ENCODE data around the gene SP3.

The SP3 gene

DNA sequence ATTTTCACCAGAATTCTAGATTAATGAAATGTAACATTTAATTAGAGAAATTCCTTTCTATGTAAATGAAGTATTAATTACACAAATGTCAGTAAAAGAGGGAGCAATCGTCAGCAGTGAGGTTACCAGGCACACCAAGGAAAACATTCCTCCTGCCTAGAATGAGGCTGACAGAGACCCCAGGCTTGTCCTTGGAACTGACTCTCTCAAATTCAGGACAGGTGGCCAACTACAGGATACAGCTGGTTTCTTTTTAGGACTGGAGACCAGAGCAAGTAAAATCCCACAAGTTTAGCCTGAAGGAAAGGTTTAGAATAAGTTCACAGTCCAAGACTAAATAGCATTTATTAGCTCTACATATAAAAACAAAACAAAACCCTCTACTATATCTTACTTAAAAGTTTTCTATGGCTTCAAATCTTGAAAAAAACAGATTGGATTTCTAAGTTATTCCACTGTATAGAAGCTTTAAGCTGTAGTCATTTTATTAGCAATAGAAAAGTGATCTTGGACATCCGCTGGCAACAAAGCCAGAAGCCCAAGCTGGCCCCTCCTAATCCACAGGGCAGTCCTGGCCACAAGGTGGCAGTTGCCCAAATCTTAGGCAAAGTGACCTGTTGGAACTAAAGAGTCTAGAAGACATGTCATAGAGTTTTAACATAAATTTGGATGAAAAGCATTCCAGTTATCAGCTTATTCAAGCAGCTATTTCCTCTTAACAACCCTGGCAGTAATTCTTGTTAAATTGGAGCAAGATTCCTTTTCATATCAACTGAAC, 81.0 kb downstream of the SP3 start:
- peak in 1 of 5 donors; percentile 20 for DNase-seq

DNA sequence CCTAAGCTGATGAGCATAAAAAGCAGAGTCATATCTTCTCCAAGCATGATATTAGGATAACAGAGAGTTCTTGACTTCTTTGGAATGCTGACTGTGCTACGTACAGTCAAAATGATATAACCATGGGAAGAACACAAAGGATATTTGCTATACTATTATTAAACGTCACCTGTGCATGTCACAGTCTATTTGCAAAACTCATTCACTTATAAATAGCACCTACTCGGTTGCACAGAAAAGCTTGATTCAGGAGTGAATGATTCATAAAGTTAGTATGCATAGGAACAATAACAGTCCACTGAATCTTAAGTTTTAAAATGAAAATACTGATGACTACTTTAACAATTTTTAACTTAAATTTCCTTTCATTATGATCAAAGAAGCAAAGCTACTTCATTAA, 83.3 kb downstream of the SP3 start:
- DNase-seq: no peak

DNA sequence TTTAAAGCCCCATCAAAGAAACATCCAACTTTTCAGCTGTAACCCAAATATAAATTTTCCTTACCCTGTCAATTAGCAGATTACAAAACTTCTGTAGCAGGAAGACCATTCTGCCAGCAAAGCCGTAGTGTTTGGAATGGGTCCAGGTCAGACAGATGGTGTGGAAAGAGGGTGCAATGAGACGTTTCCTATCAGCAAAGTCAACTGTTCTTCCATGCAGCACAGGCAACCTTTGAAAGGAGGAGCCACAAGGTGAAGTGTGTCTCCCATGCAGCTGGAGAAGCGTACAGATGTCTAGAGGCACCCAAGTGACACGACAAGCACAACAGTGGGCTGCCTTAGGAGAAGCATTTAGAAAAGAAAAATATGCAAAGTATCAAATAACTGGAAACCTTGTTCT, 83.7 kb downstream of the SP3 start:
- DNase-seq: no peak

DNA sequence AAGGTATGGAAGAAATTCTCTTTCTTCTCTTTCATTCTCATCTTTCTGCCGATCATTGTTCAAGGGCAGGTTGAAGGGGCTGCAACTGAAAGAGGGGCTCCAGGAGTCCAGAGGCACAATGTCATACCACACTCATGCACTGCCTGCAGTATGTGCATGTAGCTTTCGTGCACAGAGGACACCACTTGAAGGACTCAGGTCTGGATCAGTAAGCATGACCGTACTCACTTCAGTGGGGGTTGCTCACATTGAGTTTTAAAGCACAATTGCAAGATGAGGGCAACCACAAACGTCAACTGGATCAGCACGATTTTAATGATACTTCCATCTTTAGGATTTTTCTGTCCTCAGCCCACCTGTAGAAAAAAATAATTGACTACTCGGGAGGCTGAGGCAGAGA, 84.6 kb downstream of the SP3 start:
- DNase-seq: no peak

DNA sequence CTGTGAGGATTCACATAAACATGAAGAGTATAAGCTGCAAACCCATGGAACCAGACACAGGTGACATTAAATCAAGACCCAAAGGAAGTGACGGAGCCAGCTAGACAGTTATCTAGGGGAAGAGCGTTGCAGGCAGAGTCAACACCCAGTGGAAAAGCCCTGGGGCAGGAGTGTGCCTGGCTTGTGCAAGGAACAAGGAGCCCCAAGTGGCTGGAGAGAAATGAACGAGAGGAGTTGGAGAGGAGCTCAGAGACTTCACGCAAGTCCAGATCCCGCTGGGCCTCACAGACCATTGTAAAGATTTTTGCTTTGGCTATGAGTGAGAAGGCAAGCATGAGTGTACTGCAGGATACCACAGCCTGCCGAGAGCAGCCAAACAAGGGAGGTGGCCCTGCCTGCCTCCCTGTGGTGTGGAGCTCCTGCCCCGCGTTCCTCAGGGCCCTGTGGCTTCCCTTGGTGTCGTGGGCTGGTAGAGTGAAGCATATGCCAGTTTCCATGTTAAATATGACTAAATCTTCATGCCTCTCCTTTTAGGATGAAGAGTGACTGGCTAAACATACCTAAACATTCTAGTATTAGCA, 88.2 kb downstream of the SP3 start:
- no peak for DNase-seq

DNA sequence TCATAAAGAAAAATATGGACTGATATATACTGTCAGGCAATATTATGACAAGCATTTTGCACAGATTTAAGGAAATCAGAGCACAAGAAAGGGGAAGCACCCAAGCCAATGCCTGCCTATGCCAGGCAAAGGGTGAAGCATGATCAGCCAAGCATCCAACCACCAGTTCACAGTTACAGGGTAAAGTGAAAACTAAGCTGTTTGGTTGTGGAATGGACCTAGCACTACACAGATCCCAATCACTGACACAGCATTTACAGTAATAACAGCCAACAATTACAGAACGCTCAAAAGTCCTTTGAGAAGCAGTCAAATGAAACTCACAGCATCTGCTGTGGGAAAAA, 90.3 kb downstream of the SP3 start:
- DNase-seq: no peak

DNA sequence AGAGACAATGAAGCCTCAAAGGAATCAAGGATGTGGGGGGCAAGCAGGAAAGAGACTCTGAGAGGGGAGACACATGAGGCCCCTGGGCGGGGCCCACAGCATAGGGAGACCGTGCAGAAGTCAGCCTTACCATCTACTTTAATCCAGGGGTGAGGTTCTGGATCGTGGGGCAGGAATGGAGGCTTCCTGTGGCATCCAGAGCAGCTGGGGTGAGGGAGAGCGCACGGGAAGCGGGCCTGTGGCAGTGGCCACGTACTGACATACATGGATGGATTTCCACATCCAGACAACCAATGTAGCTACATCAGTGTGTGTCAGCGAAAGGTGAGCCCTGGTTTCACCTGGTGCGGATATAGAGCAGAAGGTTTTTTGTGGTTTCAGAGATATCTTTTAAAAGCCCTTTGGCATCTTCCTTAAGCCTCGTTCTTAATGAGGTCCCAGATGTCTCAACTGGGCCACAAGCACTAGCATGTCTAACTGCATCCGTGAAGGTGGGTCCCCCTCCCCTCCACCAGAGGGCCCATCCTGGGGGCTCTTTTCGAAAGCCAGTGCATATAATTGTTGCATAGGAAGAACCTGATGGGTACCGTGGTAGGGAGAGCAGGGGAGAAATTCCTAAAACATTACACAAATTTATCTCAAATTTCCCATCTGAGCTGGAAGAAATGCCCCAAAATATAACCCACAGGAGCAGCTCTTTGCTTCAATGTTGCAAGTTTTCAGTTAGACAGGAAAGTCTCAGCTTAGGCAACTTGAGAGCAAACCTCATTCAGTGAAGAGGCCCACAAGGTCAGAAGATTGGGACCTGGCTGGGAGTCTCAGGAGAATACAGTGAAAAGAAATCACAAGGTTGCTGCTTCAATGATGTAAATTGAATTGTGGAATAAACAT, 90.9 kb downstream of the SP3 start:
- DNase-seq: no peak

DNA sequence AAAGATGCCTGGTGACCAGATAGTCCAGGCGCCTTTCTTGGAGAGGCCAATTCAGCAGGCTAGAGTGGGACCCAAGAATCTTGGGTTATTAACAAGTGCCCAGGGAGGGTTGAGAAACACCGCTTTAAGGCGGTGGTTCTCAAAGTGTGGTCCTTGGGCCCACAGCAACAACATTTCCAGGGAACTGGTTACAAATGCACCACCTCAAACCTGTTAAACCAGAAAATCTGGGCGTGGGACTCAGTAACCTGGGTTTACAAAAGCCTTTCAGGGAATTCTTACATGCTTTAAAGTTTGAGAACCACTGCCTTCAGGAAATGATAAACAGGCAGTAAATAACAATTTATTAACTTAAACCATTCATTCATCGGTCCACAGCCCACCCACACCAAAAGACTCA, 92.5 kb downstream of the SP3 start:
- no peak for DNase-seq

DNA sequence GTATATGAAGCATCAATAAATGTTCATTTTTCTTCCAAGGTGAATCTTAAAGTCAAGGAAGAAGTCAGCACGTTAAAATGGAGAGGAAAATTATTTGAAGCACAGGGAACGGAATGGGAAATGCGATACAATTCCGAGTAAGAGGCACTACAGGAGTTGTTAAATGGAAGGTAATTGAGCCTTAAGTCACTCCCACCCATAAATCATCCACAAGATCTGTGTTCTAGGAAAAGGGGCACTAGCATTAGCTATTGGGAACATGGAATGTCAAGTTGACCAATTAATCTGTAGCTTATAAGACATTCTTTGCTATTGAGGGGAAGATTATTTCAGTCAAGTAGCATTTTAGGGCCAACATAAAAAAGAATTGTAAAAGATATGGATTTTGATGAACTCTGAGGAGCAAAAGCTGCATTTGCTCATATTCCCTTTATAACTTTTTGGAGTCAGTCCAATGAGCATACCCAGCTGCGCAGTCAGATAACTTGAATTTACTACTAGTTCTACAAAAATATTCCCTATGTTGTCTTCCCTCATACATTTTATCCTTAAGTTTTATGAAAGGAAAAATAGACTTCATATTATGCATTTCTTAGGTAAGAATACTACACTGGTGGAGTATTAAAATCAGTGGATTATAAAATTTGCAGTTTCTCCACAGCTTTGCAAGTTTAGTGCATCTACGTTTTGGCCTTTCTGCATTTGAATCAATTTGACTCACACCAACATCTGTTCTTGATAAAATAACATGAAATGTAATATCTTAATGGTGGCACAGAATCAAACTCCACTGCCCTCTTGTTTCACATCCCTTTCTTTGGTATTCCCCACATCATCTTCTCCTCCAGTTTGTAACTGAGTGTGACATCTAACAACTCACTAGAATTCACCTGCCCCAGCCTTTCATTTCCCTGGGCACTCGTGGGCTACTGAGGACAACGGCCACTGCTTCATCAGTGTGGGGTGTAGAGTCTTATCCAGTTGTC, 95.6 kb downstream of the SP3 start:
- DNase-seq: no peak

DNA sequence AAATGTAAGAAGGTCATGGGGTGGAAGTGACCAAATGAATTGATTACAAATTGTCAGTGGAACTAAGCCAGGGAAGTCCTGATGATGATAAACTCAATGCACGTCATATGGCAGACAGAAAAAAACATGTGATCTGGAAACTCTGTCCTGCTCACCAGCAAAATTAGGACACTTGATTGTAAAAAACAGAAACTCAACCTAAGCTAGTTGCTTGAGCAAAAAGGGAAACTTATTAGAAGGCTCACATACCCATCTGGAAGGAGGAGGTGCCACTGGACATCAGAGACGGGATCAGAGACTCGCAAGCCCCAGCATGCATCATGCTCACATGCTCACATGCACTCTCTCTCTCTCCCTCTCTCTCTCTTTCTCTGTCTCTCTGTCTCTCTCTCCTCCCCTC, 96.8 kb downstream of the SP3 start:
- DNase-seq: no peak

DNA sequence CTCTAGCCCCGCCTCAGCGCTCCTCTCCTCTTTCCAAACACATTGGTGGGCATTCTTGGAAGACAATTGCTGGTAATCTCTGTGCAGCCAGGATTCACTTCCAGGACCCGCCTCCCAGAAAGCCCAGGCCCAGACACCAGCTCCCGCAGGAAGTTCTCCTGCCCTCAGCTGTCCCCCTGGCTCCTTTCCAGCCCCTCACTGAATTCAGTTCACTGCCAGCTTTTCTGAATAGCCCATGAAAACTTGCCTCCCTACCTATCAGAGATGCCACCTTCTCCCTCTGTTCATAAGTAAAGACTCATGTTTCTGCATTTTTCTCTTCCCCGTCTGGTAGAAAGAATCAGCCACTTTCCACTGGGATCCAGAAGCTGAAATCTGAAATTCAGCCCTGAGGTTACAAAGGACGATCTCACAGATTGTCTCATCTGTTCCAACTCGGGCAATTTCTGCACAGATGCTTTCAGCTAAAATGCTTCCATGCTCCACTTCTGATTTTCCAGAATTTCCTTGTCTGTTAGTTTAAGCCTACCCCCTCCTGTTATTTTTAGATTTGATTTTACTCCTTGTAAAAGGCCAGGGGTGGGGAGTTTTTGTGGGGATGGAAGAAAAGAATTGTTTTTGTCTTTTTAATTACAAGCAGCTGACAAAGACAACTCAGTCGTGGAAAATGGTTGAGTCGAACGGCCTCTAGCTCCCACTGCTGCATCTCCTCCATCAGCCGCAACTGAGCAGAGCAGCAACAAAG, 98.1 kb downstream of the SP3 start:
- no peak for DNase-seq

DNA sequence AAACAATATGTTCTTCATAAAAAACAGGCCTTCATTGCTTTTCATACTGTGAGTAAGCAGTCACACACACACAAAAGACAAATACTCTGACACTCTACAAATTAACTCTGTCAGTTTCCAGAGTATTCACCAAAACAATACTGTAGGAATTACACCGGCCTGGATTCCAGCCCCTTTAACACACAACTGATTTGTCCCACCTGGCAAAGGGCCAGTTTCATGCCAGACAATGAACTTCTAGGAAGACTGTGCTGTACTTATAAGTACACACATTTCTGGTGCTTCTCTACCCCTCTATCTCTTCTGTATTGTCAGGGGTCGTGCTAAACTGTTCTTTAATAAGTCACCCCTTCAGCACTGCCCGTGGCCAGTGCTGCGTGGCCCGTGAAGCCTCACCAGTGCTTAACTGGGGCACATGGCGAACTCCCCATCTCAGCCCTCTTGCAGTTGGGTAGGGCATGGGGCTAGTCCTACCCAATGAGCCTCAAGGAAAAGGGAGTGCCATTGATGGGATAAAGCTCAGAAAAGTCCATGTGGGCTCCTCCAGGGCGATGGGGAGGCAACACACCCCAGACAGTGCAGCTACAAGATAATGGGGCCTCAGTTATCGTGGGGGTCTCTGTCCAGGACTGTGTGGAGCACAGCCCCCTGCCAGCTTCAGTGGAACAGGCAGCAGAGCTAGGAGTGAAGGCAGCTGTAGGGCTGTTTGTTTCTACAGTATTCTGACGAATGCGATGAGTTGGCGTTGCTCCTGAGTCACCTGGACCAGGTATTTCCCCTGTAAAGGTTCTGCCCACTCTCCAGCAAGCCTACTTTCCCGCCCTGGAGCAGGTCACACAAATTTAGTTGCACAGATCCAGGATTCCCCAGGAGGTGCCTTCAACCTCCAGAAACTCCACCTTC, 99.0 kb downstream of the SP3 start:
- no peak for DNase-seq

DNA sequence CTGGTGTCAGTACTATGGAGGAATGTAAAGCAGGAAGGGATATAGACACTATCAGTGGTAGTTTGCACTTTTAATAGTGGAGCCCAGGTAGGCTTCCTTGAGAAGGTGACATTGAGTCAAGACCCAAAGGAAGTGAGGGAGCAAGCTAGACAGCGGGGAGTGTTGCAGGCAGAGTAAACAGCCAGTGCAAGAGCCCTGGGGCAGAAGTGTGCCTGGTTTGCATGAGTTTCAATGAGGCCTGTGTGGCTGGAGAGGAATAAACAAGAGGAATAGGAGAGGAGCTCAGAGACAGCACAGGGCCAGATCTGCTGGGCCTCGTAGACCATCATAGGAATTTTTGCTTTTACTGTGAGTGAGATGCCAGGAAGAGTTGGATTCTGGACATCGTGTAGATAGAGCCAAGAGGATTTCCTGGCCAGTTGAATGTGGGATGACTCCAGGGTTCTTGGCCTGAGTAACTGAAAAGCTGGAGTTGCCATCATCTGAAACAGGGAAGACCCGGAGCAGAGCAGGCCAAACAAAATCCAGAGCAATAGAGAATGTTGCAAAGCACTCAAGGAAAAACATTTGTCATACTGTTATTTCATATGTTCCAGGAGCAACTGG, 102.5 kb downstream of the SP3 start:
- no peak for DNase-seq

DNA sequence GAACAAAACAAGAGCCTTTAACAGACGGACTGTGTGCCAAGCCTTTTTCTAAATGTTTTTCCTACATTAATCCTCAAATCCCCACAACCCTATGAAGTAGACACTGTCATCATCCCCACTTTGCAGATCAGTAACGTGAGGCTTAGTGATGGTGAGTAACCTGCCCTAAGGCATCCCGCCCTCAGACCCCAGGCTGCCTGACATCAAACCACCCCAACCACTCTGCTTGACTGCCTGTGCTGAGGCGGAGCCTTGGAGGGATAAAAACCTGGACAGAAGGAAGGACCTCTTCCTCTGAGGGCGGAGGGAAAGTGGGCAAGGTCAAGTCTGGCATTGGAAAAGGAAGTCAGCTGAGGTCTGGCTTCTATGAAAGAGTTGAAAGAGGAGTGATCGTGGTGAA, 104.6 kb downstream of the SP3 start:
- no peak for DNase-seq

DNA sequence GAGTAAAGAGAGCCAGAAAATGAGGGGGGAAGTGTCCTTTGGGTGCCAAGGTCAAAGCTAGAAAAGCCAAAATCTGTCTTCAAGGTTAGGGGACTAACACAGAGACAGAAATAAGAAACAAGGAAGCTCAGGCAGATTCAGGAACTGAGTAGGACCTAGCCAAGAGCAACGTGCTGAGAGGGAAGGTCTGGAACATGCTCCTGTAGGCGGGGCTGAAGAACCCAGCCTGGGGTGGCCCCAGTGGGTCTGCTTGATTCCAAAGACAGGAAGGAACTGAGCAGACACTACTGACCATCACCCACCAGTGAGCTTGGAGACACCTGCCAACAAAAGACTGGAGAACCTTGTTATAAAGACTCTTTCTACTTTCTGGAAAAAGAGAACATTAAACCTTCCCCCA, 105.1 kb downstream of the SP3 start:
- DNase-seq: no peak

DNA sequence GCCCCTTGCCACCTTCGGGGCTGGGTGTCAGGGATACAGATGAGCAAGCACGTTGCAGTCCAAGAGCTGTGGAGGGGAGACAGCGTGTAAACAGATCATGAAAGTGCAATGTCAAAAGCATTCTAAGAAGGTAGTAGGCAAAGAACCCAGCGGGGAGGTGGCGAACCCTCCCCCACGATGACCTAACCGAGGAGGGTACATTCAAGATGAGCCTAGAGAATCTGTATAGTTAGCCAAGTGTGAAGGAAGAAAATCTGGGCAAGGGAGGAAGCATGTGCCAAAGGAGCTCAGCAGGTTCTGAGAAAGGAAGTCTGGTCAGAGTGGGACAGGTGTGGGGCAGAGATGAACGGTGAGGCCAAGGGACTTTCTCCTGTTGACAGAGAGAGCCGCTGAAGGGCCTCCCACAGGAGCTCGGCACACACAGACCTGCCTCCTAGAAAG, 106.9 kb downstream of the SP3 start:
- no peak for DNase-seq

Measured in T-helper 1 cell (primary cell).